ENCODE measurements around the gene CTPS1. TPM values are rescaled to one million over a fixed set of nuclear protein-coding genes. Genes with fewer than 3 reads are reported as not detected.

The CTPS1 gene
- total RNA-seq (2014; rRNA removed; shearing (Covaris generic)) = 30.6 and 40.1 TPM in 2 replicates

GRCh38 chr1:40979241-40980067 is at the start of gene CTPS1:
TSS of gene CTPS1 (plus strand) at chr1:40979696. CDS start at chr1:40983291, 3,595 bp downstream.
- peak; percentile 95 for DNase-seq (ENCODE audit: low spot score)

- no peak for DNase-seq (ENCODE audit: low spot score)
Measured at GRCh38 chr1:40930174-40930964, 49.1 kb upstream of the CTPS1 start.

- no peak for DNase-seq (ENCODE audit: low spot score)
Measured at GRCh38 chr1:40931601-40932000, 47.9 kb upstream of the CTPS1 start.

- DNase-seq (ENCODE audit: low spot score) = peak; percentile 48
Measured at GRCh38 chr1:40932006-40932405, 47.5 kb upstream of the CTPS1 start.

GRCh38 chr1:40936931-40937339 is 42.6 kb upstream of the CTPS1 start:
- no peak for DNase-seq (ENCODE audit: low spot score)

GRCh38 chr1:40938393-40938792 is 41.1 kb upstream of the CTPS1 start:
- DNase-seq (ENCODE audit: low spot score) = no peak

DNA sequence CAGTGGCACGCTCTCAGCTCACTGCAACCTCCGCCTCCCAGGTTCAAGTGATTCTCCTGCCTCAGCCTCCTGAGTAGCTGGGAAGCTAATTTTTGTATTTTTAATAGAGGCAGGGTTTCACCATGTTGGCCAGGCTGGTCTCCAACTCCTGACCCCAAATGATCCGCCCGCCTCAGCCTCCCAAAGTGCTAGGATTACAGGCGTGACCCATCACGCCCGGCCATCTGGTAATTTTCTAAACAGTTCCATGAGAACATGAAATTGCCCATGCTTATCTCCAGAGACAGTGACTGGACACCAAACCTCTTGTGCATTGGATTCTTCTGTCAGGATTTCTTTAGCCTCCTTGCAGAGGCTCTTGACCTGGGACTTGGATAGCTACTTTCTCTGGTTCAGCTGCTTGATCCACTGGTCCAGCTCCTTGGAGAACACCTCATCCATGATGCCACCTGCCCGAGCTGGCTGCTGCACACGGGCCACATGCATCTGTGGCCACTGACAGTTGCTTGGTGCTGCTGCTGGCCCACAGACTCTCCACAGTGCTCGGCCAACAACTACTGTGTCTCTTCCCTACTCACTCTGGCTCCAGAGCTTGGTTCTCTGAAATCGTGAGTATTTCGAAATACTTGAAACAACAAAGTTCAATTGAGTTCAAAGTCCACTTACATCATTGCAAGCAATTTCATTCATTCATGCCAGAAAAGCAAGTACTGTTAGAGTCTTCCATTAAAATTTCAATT is 40.0 kb upstream of the CTPS1 start:
- DNase-seq (ENCODE audit: low spot score) = peak; percentile 47

- peak; percentile 22 for DNase-seq (ENCODE audit: low spot score)
Measured at GRCh38 chr1:40944326-40944725, 35.2 kb upstream of the CTPS1 start.

DNA sequence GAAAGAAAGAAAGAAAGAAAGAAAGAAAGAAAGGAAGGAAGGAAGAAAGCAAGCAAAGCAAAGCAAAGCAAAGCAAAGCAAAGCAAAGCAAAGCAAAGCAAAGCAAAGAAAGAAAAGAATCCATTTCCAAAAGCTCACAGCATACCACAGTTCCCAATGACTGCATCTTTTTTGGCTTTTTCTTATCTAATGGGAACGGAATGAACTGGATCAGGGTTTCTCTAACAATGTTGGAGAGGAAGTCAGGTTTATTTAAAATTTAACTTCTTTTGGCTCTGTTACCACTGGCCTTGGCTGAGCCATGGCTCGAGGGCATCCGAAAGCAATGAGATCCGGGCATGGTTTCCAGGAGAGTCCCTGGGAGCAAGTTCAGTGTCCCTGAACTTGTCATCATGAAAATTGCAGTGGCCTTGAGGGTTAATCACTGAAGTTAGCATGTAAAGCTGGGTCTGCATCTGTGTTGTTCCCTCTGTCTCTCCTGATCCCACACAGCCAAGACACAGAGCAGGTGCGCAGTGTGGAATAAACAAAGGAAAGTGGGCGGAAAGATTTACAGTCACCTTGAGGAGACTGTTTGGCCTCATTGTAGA is 34.6 kb upstream of the CTPS1 start:
- DNase-seq (ENCODE audit: low spot score) = no peak

GRCh38 chr1:40945491-40945973 is 34.0 kb upstream of the CTPS1 start:
- no peak for DNase-seq (ENCODE audit: low spot score)

DNA sequence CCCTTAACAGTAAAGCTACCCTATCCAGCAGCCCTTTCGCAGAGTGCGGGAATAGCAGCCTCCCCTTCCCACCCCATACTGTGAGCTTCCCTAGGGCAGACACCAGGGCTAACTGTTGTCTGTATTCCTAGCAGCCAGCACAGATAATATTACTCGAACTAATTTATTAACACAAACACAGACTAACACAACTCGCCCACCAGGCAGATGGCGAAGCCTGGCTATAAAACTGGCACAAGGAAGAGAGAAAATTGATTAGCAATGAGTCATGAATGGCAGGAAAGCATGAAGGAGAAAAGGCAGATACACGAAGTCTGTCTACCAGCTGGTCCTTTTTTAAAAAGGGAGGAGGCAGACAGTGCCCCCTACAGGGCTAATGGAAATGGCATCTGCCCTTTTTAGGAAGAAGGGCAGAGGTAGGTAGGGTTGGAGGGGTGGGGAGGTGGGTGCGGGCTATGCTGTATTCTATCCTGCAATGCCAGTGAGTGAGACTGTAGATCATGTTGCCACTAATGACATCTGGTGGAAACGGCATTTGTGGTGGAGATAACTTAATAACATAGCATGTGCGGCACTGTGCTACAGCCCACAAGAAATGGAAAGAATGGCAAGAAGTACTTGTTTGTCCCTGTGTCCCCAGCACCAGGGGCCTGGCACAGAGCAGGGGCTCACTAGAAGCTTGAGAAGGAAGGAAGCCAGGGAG is 30.6 kb upstream of the CTPS1 start:
- peak; percentile 93 for DNase-seq (ENCODE audit: low spot score)

- no peak for DNase-seq (ENCODE audit: low spot score)
Measured at GRCh38 chr1:40949563-40949962, 29.9 kb upstream of the CTPS1 start.

DNA sequence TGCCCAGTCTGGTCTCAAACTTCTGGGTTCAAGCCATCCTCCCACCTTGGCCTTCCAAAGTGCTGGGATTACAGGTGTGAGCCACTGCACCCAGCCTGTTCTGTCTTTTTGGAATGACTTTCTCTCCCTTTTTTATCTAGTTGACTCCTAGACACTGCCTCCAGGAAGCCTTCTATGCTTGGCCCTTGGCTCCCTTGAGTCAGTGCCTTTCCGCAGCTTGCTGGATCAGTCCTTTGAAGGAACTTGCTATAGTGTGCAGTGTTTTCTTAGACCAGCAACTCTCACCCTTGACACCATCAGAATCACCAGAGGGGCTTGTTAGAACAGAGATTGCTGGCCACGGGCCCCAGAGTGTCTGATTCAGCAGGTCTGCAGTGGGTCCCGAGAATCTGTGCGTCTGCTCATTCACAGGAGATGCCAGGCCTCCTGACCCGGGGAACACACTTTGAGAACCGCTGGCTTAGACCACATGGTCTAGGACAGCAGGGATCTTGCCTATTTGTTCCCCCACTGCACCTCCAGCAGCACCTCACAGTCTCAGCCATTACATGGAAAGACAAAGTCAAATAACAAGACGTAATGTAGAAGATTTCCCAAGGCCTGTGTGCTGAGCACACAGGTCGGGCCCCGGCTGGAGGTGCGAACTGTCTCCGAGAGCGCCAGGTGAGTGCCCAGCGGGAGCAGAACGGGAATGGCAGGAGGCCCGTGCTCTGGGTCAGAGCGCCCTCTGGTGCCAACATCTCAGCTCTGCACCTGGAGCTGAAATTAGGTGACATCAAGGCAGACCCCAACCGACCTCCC is 27.4 kb upstream of the CTPS1 start:
- DNase-seq (ENCODE audit: low spot score) = peak; percentile 84

- DNase-seq (ENCODE audit: low spot score) = no peak
Measured at GRCh38 chr1:40952744-40953315, 26.7 kb upstream of the CTPS1 start.

GRCh38 chr1:40954626-40955025 is 24.9 kb upstream of the CTPS1 start:
- no peak for DNase-seq (ENCODE audit: low spot score)

DNA sequence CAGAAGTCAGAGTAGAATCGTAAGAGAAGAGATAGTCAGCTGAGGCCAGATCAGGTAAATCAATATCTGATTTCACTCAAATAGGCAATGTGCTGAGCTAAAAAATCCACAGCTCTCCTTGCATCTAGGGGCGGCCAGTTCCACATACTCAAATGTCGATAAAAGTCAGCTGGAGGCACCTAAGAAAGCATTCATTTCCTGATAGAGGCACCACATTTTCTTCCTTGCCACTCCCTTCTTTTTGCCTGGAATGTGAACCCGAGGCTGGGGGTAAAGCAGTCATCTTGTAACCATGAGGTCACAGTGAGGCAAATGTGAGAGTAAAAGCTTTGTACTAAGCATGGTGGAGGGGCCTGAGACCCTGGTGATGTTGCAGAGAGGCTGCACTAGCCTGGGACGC is 24.2 kb upstream of the CTPS1 start:
- DNase-seq (ENCODE audit: low spot score) = no peak

GRCh38 chr1:40956407-40956806 is 23.1 kb upstream of the CTPS1 start:
- DNase-seq (ENCODE audit: low spot score) = no peak

DNA sequence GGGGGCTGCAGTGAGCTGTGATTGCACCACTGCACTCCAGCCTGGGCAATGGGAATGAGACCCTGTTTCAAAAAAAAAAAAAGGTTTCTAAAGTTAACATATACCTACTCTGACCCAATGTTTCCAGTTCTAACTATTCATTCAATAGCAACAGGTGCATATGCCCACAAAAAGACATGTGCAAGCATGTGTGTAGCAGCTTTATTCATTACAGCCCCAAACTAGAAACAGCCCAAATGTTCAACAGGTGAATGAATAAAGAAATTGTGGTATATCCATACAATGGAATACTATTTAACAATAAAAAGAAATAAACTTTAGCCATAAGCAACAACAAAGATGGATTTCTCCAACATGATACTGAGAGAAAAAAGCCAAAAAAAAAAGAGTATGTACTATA is 21.3 kb upstream of the CTPS1 start:
- no peak for DNase-seq (ENCODE audit: low spot score)

DNA sequence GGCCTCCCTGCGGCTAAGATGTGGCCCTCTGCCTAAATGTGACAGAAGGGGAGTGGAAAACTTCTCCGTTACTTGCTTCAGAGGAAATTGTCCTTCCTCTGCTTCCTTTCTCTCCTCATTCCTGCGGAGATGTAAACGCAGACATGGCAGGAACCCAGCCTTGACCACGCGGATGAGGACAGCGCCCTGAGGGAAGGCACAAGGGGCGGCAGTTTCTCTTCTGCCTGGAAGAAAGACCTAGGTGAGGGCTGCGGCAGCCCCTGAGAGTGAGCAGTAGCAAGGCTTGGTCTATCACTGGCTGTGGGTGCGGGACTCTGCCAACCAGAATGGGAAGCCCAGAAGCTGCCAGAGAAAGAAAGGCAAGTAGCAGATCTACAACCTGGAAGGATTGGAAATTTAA is 14.0 kb upstream of the CTPS1 start:
- no peak for DNase-seq (ENCODE audit: low spot score)

GRCh38 chr1:40966417-40966816 is 13.1 kb upstream of the CTPS1 start:
- DNase-seq (ENCODE audit: low spot score) = no peak

All from HT-29 (cell line).